ENCODE data around the gene ATAD3A. TPM values are rescaled to one million over a fixed set of nuclear protein-coding genes. Genes with fewer than 3 reads are reported as not detected.

The ATAD3A gene
- total RNA-seq, 2 experiments from 2014 or later: 61.7 to 65.1 TPM

- intact Hi-C loops (cut with micrococcal nuclease): no loop called here
- no peak overlapping the region for H3K4me3 Mint-ChIP-seq
- POLR2A ChIA-PET: interaction anchor here (0.5 to 1.3 kb wide), 2 partner anchors 10 to 150 kb away, joined by 3 to 4 read pairs; no protein-coding TSS in a partner anchor
- DNase-seq (no peak), ATAC-seq (no peak)
- no peaks in the 10 kb centered on the region for H3K27me3 Mint-ChIP-seq
- no peaks in the 10 kb centered on the region for H3K9me3 Mint-ChIP-seq
- TF ChIP-seq CTCF (IDR thresholded peaks at IDR 0.05): no peak
- peaks cover 3% of the 10 kb centered on the region for H3K4me1 Mint-ChIP-seq (ENCODE audit: low read depth)
- CTCF ChIA-PET: no interaction called here
- no peaks in the 10 kb centered on the region for H3K36me3 Mint-ChIP-seq (ENCODE audit: low read depth)
- H3K27ac Mint-ChIP-seq: no peak overlapping the region
Observed at GRCh38 chr1:1551524-1552262, 39.7 kb downstream of the ATAD3A start.

GRCh38 chr1:1552263-1552639, 40.3 kb downstream of the ATAD3A start:
- Mint-ChIP-seq H3K36me3 (ENCODE audit: low read depth) (no peaks in the 10 kb centered on the region), H3K27me3 (no peaks in the 10 kb centered on the region), H3K9me3 (no peaks in the 10 kb centered on the region), H3K4me1 (ENCODE audit: low read depth) (peaks cover 3% of the 10 kb centered on the region), H3K27ac (no peak overlapping the region), H3K4me3 (no peak overlapping the region)
- no peak for TF ChIP-seq CTCF (IDR thresholded peaks at IDR 0.05)
- ATAC-seq (no peak), DNase-seq (no peak)
- intact Hi-C loops (cut with micrococcal nuclease): no loop called here
- POLR2A ChIA-PET: no interaction called here
- CTCF ChIA-PET: no interaction called here

GRCh38 chr1:1553821-1554494, 42.0 kb downstream of the ATAD3A start:
- Mint-ChIP-seq H3K4me3 (no peak overlapping the region), H3K9me3 (no peaks in the 10 kb centered on the region), H3K27ac (no peak overlapping the region), H3K27me3 (no peaks in the 10 kb centered on the region), H3K36me3 (ENCODE audit: low read depth) (no peaks in the 10 kb centered on the region), H3K4me1 (ENCODE audit: low read depth) (peaks cover 4% of the 10 kb centered on the region)
- ChIA-PET CTCF (no interaction called here), POLR2A (interaction anchor here (0.6 to 1.7 kb wide), 2 partner anchors 9 to 12 kb away, joined by 4 to 6 read pairs; no protein-coding TSS in a partner anchor)
- ATAC-seq (no peak), DNase-seq (no peak)
- TF ChIP-seq CTCF (IDR thresholded peaks at IDR 0.05): no peak
- intact Hi-C loops (cut with micrococcal nuclease): no loop called here

- CTCF ChIA-PET: no interaction called here
- peaks cover 4% of the 10 kb centered on the region for H3K4me1 Mint-ChIP-seq (ENCODE audit: low read depth)
- TF ChIP-seq CTCF (IDR thresholded peaks at IDR 0.05): no peak
Observed at GRCh38 chr1:1554550-1554925, 42.6 kb downstream of the ATAD3A start.

More at GRCh38 chr1:1554550-1554925, 42.6 kb downstream of the ATAD3A start:
- POLR2A ChIA-PET: interaction anchor here (0.6 kb wide), 1 partner anchor 13 kb away, joined by 4 read pairs; no protein-coding TSS in a partner anchor
- intact Hi-C loops (cut with micrococcal nuclease): no loop called here
- no peaks in the 10 kb centered on the region for H3K27me3 Mint-ChIP-seq
- H3K4me3 Mint-ChIP-seq: no peak overlapping the region
- no peaks in the 10 kb centered on the region for H3K36me3 Mint-ChIP-seq (ENCODE audit: low read depth)
- no peak for DNase-seq
- no peaks in the 10 kb centered on the region for H3K9me3 Mint-ChIP-seq
- no peak overlapping the region for H3K27ac Mint-ChIP-seq
- ATAC-seq: no peak
